ENCODE measurements around the gene B3GNT5. TPM values are rescaled to one million over a fixed set of nuclear protein-coding genes. Genes with fewer than 3 reads are reported as not detected.

The B3GNT5 gene
- total and polyA plus RNA-seq, 2 experiments from 2014 or later = 4.9 to 6.4 TPM

- no peaks in the 10 kb centered on the region for H3K4me1 ChIP-seq (ENCODE audit: insufficient read depth)
- H3K27me3 ChIP-seq (ENCODE audit: insufficient read depth) = no peaks in the 10 kb centered on the region
- Mint-ChIP-seq H3K4me3 (no peak overlapping the region), H3K4me1 (peaks cover 10% of the 10 kb centered on the region; the same call in 2 of the 3 replicates), H3K27me3 (ENCODE audit: insufficient read depth, low read depth, poor library complexity) (no peaks in the 10 kb centered on the region), H3K36me3 (ENCODE audit: low read depth) (no peaks in the 10 kb centered on the region; the same call in 2 of the 3 replicates), H3K27ac (no peak overlapping the region), H3K9me3 (no peaks in the 10 kb centered on the region)
- no peak overlapping the region for H3K4me3 ChIP-seq
- H3K4me2 ChIP-seq = no peak overlapping the region
- H2AFZ ChIP-seq = no peak overlapping the region
- no peak for TF ChIP-seq CTCF (conservative IDR thresholded peaks at IDR 0.05; ENCODE audit: low read depth in 2 of 2)
- no peak for TF ChIP-seq EZH2 (IDR thresholded peaks at IDR 0.05; ENCODE audit: low read depth, unreplicated experiment)
- TF ChIP-seq ETS1 (IDR thresholded peaks at IDR 0.05) = no peak
- no peak for TF ChIP-seq ZNF114 (CRISPR knock-in tag; IDR thresholded peaks at IDR 0.05)
- no peak for TF ChIP-seq NANOG (IDR thresholded peaks at IDR 0.05; ENCODE audit: borderline replicate concordance)
- no peak for TF ChIP-seq STAT1 (IDR thresholded peaks at IDR 0.05; ENCODE audit: unreplicated experiment)
- TF ChIP-seq CREB1 (CRISPR knock-in tag; IDR thresholded peaks at IDR 0.05; ENCODE audit: low read depth) = no peak
- DNase-seq (ENCODE audit: low spot score) (no peak), ATAC-seq (no peak)
- no peaks in the 10 kb centered on the region for H3K9me2 ChIP-seq (ENCODE audit: insufficient read depth)
- H3F3A ChIP-seq (replicated peaks; ENCODE audit: low read depth) = no peaks in the 10 kb centered on the region
- H3K36me3 ChIP-seq (ENCODE audit: insufficient read depth) = peaks cover 5% of the 10 kb centered on the region; the same call in 1 of the 2 replicates
- H3K27ac ChIP-seq (ENCODE audit: low read depth) = no peak overlapping the region
- H3K79me2 ChIP-seq (replicated peaks; ENCODE audit: insufficient read depth) = no peaks in the 10 kb centered on the region
- no peaks in the 10 kb centered on the region; the same call in 1 of the 2 replicates for H4K20me1 ChIP-seq (replicated peaks; ENCODE audit: insufficient read depth)
These were observed 65.1 kb downstream of the B3GNT5 start for GRCh38 chr3:183317886-183318865.

GRCh38 chr3:183318877-183319276 lies 65.8 kb downstream of the B3GNT5 start:
- no peak overlapping the region for H2AFZ ChIP-seq
- no peak overlapping the region for H3K4me3 Mint-ChIP-seq
- no peaks in the 10 kb centered on the region for H3K27me3 Mint-ChIP-seq (ENCODE audit: insufficient read depth, low read depth, poor library complexity)
- peaks cover 5% of the 10 kb centered on the region; the same call in 1 of the 2 replicates for H3K36me3 ChIP-seq (ENCODE audit: insufficient read depth)
- ATAC-seq (no peak), DNase-seq (ENCODE audit: low spot score) (no peak)
- no peaks in the 10 kb centered on the region for H3K9me2 ChIP-seq (ENCODE audit: insufficient read depth)
- no peaks in the 10 kb centered on the region; the same call in 2 of the 3 replicates for H3K36me3 Mint-ChIP-seq (ENCODE audit: low read depth)
- no peaks in the 10 kb centered on the region for H3K27me3 ChIP-seq (ENCODE audit: insufficient read depth)
- TF ChIP-seq JUNB (IDR thresholded peaks at IDR 0.05; ENCODE audit: unreplicated experiment) = no peak
- TF ChIP-seq EZH2 (IDR thresholded peaks at IDR 0.05; ENCODE audit: low read depth, unreplicated experiment) = no peak
- no peak for TF ChIP-seq REST (IDR thresholded peaks at IDR 0.05; ENCODE audit: unreplicated experiment)
- no peak for TF ChIP-seq ZNF114 (CRISPR knock-in tag; IDR thresholded peaks at IDR 0.05)
- TF ChIP-seq POLR2AphosphoS5 (IDR thresholded peaks at IDR 0.05; ENCODE audit: low read depth) = no peak
- TF ChIP-seq ETS1 (IDR thresholded peaks at IDR 0.05) = no peak
- no peak for TF ChIP-seq CREB1 (CRISPR knock-in tag; IDR thresholded peaks at IDR 0.05; ENCODE audit: low read depth)
- H3K4me2 ChIP-seq = no peak overlapping the region
- no peak overlapping the region for H3K4me3 ChIP-seq
- H3K27ac ChIP-seq (ENCODE audit: low read depth) = no peak overlapping the region
- no peaks in the 10 kb centered on the region for H3K79me2 ChIP-seq (replicated peaks; ENCODE audit: insufficient read depth)
- no peaks in the 10 kb centered on the region for H3K4me1 ChIP-seq (ENCODE audit: insufficient read depth)
- no peak overlapping the region for H3K27ac Mint-ChIP-seq
- H3F3A ChIP-seq (replicated peaks; ENCODE audit: low read depth) = no peaks in the 10 kb centered on the region
- no peaks in the 10 kb centered on the region for H3K9me3 Mint-ChIP-seq
- H3K4me1 Mint-ChIP-seq = peaks cover 10% of the 10 kb centered on the region; the same call in 2 of the 3 replicates
- no peaks in the 10 kb centered on the region; the same call in 1 of the 2 replicates for H4K20me1 ChIP-seq (replicated peaks; ENCODE audit: insufficient read depth)
